HG03442 (cell line): Measurements from ENCODE around the gene ROPN1L.
"Not testable (repeated sequence)": the region's sequence is repeated elsewhere in the genome, so short reads cannot be mapped to it uniquely, and the experiment has no call there.

Source experiments
- ATAC-seq: cut with Tn5 transposase; IDR thresholded peaks from one replicate; pipeline ENCODE4 v1.9.1; 2021; ENCODE audit warnings: mild to moderate bottlenecking, moderate library complexity; ENCODE audit not compliant: unreplicated experiment

Gene ROPN1L

DNA sequence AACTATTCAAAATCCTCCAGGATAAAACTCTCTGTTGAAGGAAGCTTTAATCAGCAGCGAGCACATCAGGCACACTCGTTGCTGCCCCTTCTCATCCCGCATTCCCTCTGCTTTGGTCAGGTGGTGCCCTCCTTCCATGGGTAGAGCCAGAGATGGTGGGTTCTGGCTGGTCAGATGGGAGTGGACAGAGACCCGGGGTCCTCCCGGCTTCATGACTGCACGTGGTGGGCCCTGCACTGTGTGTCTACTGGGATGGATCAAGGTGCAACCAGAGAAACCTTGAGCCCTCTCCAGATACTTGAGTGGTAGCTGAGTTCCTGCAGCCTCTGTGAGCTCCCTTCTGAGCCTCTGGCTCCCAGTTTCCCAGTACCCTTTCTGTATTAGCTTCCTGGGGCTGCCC lies 36.3 kb downstream of the ROPN1L start:
- no peak for ATAC-seq

DNA sequence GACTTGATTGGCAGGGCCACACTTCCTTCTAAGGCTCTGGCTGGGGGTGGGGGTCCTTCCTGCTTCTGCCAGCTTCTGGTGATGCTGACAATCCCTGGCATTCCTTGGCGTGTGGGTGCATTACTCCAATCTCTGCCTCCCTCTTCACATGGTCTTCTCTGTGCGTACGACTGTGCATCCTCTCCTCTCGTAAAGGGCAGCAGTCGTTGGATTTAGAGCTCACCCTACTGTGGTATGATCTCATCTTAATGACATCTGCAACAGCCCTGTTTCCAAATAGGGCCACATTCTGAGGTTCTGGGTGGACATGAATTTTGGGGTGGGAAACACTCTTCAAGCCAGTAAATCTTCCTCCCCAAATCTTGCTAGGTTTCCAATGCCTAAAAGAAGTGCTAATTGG lies 36.8 kb downstream of the ROPN1L start:
- no peak for ATAC-seq

DNA sequence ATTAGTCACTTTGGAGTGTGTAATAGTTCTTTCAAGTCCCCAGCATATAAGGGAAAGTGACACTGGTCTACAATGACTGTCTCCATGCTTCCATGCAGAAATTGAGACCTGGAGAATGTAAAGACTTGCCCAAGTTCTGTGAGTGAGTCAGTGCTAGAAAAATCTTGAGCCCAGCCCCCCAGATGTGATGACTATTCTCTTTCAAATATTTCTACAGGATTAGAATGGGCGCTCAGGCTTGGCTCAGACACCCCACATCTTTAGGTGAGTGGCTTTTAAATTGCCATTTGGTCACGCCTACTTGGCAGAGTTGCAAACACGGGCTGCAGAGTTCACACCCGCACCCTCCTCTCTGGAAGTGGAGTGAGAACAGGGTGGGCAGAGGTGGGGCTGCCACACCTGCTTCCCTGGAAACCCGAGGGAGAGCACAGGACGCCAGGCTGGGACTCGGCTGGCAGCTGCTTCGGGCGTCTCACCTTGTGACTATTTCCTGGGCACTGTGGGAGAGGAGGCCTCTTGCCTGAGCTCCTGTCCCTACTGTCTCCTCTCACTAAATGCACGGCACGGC lies 37.6 kb downstream of the ROPN1L start:
- no peak for ATAC-seq

DNA sequence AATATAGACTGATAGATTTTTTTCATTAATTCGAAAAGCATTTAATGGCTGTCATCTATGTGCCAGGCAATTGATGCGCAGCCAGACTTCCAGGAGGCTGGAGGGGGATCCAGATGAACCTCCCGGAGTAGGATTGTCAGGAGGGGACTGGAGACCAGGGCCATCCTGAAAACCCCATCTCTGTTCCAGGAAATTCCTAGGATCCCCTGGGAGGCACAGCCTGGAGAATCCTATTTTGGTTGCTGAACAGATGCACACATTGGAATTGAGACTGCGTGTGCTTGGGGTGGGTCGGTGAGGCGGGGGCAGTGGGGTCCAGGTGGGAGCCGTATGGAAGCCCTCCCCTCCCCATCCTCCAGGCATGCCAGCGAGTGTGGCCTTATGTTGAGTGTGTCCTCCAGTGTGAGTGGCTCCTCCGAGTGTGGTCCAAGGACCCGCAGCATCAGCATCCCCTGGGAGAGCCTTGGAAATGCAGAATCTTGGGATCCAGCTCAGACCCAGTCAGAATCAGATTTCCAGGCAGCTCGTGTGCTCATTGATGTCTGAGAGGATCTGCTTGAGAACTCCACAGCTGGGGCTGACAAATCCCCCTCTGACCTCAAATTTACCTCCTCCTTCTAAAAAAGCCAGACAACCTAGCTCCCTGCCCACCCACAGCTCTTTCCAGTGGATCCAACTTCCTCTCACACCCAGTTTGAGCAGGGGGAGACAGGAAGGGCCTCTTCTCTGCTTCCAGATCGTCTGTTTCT lies 38.7 kb downstream of the ROPN1L start:
- ATAC-seq = no peak

DNA sequence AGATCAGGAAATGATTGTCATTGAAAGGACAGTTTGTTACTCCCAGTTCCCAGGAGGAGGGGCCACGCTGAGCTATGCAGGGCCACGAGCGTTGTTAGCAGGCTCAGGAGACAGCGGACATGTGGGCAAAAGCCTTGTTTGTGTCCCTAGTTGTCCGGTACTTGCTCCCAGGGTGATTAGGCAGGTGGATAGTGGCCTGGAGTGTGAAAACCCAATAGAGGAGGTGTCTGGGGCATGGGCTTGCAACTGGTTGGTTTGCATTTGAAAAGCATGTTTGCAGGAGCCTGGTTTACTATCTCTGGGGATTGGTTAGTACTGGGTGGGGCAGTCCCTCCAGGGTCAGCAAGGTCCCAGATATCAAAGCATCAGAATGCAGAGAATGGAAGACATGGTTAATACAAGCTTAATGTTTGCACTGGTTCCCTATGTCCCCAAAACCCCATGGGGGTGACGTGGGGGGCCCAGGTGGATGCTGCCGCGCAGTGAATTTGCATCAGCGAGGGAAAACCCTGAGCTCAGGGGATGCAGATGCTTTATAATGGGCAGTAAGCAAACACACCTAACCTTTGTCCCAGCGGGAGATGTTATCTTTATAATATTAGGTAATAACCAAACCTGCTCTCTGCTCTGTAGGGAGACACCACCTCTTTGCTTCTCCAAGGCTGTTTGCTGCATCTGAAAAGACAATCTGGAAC lies 39.7 kb downstream of the ROPN1L start:
- ATAC-seq = no peak

DNA sequence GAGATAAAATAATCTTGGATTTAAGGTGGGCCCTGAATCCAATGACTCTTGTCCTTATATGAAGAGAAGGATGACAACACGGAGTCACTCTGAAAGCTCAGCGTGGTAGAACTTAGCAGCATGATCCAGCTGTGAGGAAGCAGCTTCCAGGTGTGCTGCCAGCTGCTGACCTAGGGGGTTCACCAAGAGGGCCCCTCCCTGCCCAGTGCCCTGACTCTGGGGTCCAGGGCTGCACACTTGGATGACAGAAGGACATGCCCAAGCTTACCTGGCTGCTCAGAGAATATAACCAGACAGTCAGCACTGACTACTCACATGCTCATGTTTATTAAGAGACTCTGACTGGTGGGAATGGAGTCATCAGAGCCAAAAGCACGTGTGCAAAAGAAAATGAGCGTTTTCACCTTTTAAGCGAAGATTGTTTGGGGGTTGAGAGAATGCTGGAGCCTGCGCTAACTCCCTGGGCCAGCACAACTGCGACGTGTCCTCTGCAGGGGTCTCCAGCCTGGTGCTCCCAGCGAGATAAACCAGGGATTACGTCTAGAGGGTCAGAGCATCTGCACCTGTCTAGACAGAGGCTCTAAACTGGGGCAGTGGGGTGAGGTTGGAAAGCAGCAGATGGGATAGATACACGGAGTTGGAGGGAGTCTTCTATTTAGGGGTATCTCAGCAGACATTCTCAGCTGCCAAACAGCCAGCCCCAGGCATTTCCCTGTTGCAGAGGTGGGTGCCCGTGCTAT lies 41.3 kb downstream of the ROPN1L start:
- no peak for ATAC-seq

DNA sequence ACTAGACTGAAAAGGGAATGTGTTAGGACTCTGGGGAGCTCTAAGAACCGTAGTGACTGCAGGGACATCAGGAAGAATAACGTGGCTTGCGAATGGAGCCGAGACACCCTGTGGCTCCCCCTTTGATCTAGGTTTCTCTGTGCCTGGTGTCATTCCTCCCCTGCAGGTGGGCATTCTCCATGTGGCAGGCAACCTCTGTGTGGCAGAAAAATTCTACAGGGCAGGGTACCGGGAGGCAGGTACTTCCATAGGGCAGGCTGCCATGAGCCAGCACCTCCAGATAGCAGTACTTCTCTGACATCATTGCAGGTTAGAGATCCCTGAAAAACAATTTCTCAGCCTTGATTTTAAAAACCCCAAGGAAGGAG lies 43.1 kb downstream of the ROPN1L start:
- no peak for ATAC-seq

DNA sequence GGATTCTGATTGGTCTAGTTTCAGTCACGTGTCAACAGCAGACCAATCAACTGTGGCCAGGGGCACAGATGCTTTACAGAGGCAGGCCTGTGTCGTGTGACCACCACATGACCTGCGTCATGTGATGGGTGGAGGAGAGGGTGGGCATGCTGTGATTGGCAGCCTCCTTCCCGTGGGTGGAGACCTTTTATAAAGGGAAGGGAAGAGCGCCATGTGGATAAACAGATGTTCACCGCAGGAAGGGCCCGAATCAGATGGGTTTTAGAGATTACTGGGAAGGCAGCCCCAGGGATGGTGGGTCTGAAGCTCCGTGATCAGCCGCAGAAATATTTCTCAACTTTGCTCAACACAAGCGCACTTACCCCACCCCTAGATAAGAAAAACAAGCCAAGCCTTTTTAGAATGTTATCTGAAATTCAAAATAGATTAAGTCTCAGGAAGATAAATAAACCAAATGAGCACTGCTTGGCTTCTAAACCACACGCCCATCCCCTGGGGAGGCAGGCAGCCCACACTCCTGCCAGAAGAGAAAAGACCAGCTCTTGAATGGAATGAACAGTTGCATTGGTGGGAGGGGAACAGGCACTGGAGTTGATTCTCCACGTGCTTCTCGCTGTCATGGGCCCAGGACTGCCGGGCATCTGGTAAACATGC lies 43.6 kb downstream of the ROPN1L start:
- no peak for ATAC-seq

DNA sequence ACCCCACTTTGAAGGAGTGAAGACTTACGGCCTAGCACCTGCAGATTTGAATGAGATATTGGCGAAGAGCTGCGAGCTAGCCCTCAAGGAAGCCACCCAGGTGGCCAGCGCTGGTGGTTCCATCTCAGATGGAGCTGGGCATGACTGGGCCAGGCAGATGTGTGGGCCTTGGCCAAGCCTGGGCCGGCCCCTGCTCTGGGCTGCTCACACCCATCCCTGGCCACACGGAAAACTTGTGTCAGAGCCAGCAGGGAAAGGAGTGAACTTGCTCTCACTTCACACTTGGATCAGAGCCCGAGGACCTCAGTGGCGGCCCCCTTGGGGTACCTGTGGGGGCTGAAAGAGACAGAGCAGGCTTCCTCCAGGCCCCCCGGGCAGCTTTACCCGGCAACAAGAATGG lies 44.2 kb downstream of the ROPN1L start:
- ATAC-seq = no peak

DNA sequence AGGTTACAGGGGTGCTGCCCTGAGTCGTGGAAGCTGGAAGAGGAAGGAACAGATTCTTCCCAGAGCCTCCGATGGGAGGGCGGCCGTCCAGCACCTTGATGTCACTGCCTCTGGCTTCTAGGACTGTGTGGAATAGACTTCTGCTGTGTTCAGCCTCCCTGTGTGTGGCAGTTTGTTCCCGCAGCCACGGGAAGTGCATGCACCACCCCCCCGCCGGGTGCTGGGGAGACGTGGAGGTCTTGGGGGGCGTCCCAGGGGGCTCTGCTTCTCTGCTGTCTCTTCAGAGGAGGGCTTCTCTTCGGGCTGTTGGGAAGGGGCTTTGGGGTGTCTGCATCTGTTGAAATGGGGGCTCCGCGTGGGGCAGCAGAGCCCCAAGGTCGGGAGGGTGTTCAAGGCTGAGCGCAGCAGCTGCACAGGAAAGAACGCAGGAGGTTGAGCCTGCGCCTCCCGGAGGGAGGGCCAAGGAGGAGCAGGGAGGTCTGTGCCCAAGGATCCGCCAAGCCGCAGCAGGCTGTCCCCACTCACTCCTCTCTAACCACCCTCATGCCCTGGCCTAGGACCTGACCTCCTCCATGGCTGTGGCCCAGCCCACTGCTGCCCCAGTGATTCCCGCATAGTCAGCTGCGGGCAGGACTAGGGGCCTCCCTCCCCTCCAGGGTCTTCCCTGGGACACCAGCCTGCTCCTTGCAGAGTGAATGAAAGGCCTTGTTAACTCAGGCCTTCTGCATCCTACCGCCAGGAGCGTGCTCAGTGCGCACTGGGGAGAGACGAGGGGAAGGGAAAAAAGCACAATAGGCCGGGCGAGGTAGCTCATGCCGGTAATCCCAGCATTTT lies 45.0 kb downstream of the ROPN1L start:
- ATAC-seq = no peak

DNA sequence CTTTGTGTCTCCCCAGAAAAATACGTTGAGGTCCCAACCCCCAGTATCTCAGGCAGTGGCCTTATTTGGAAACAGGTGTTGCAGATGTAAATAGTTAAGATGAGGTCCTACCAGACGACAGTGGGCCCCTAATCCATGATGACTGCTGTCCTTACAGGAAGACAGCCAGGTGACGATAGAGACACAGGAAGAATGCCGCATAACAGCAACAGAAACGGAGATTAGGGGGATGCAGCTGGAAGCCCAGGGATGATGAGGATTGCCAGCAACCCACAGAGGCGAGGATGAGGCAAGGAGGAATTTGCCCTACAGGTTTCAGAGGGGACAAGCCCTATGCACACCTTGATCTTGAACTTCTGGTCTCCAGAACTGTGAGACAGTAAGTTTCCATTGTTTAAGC lies 46.5 kb downstream of the ROPN1L start:
- ATAC-seq = no peak

DNA sequence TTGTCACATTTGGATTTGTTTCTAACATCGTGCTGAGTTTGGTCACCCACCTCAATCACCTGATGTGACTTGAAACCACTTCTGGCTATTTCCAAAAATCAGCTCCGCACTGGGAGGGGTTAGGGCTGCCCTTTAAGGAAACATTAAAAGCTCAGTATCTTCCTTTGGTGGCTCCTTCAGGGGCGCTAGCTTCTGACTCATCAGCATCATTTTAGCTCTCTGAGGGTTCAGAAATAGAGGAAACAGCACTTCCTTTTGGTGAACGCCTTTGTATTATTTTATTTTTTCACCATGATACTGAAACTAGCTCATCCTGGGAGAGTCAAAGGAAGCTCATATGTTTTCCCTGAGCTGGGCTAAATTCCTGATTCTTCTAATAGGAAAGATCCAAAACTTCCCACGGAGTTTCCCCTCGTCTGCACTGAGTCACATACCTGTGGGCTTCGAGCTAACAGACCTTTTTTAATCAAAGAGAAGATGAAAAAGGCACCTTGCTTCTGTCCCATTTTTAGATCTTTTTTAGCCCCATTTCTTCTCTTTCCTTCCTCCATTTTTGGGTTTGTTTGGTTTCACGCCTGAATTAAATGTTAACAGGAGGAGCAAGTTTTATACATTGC lies 48.2 kb downstream of the ROPN1L start:
- peak; percentile 93 for ATAC-seq

DNA sequence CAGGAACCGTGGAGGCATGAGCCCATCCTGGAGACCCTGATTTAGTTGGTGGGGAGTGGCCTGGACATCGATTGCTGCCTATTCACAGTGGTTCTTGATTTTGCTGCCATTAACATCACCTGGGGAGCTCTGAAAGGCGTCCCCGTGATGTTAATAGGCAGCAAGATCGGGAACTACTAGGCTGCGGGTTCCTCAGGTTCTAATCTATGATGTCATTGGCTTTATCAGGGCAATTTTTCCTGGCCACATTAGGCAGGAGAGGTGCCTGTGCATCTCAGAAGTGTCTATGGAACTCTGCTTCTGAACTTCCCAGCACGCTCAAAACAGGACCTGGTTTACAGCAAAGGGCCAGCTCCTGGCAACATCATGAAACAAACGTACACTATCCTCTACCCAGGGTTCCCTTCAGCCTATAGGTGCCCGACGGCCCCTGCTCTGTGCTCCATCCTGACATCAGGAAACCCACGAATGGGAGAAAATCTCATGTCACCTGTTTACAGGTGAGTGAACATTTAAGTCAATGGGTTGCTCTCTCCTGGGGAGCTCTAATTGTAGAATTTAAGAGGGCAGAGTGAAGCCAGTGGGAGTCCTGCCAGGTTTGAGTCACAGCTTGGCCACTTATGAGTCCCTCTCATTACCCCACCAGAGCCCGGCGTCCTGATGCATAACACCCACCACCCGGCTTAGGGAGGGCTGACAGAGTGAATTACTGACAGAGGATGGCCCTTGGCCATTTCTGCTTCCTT lies 49.4 kb downstream of the ROPN1L start:
- ATAC-seq = no peak

DNA sequence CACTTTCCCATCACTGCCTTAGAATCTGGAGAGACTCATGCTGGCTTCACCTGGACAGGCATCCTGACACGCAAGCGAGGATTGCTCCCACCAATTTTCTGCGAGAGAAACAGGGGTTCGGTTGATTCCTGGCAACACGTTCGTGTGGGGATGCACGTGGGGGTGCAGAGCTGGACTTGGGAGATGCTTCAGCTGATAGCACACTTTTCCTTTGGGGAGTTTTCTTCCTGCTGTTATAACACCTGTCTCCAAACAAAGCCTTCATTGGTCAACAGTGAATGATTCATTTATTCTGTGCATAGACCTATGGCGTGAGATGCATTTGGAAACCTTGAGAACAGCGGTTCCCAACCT lies 50.0 kb downstream of the ROPN1L start:
- no peak for ATAC-seq

DNA sequence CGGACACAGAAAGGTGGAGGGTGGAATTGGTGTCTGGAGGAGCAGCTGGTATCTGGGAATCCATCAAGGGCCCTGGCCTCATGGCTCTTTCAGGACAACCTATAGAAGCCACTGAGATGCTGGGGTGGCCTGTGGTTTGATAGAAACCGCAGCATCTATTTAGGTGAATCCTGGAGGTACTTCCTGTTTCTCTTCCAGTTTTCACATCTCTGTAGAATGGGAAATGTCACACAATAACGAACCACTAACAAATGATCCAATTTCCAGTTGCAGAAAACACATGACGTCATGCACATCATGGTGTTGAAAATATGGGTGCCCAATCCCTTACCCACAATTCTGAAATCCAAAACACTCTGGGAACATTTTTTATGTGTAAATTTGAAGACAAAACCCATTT lies 52.2 kb downstream of the ROPN1L start:
- no peak for ATAC-seq

DNA sequence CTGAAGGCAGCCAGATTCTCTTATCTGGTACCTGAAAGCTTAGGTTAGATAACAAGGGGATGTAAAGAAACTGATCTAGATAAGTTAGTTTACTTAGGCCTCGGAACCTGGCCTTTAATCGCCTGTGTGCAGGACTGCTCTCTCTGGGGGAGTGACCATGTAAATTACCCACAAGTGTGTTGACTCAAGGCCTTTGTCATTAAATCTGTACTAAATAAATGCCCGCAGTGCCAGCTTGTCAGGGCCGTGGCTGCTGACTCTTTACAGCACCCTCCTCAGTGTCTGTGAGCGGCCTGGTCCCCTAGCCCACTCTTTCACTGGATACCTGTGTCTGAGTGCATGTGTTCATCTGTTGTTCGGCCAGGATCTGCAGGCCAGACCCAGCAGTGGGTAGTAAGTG lies 52.8 kb downstream of the ROPN1L start:
- not testable (repeated sequence) for ATAC-seq

DNA sequence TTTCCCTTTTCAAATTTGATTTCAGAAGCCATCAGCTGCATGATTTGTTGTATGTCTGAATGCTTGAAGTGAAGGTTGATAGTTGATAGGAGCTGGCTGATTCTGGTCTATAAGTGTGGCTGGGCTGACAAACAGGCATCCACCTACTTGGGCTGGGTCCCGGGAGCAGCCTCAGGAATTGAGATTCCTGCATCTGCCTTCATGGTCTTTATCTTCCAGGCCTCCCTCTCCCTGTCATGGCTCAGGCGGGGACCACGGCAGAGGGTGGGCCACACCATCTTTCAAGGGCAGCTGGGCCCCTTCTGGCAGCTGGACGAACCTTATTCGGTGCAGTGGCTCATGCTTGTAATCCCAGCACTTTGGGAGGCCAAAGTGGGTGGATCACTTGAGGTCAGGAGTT lies 55.9 kb downstream of the ROPN1L start:
- no peak for ATAC-seq

DNA sequence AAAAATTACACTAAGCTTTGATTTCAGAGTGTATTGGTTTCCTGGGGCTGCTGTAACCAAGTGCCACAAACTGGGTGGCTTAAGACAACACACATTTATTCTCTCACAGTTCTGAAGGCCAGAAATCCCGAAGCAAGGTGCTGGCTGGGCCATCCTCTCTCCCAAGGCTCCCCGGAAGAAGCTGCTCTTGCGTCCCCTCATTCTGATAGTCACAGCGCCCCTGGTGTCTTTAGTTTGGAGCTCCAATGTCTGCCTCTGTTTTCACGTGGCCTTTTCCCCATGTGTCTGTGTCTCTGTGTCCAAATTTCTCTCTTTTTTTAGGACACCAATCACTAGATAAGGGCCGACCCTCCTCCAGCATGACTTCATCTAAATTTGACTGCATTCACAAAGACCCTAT lies 56.7 kb downstream of the ROPN1L start:
- ATAC-seq = no peak

DNA sequence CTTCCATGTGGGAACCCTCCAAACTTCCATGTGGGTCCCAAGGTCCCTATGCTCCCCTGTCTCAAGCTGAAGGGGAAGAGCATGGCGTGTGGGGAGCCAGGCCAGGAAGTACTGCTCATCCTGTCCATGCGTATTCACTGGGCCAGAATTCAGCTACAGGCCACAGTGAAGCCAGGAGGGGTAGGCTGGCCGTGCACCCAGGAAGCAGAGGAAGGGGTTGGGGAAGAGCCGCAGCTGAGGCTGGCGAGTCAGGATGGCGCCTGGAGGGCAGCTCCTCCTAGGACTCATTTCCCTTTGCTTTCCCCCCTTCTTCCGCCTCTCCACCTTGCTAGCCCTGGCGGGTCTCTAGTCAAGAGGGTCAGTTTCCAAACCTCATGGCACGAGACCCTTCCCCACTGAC lies 57.4 kb downstream of the ROPN1L start:
- ATAC-seq = no peak
